Measurements from ENCODE around the gene HES5. TPM values are rescaled to one million over a fixed set of nuclear protein-coding genes. Genes with fewer than 3 reads are reported as not detected.

HES5 gene
- total and polyA plus RNA-seq, 2 donors (not counting 3 experiments of a cell fraction or from before 2014, with no cell fraction given) = 0.07 TPM; not detected in 1

- DNase-seq (ENCODE audit: low read depth, low spot score) (no peak), FAIRE-seq (no peak)
- H3K79me2 ChIP-seq (ENCODE audit: control insufficient read depth, insufficient read depth, low read length) = no peaks in the 10 kb centered on the region
- no peak overlapping the region for H3K9ac ChIP-seq (replicated peaks; ENCODE audit: extremely low read depth, insufficient read depth, low read length)
- H3K27ac ChIP-seq (ENCODE audit: insufficient read depth, low read depth, low read length) = no peak overlapping the region
- H3K9me1 ChIP-seq (replicated peaks; ENCODE audit: control insufficient read depth, extremely low read depth, insufficient read depth, low read length) = no peaks in the 10 kb centered on the region
- TF ChIP-seq JUN (IDR thresholded peaks at IDR 0.05; ENCODE audit: borderline replicate concordance, insufficient read depth, insufficient read length, low read depth) = no peak
- TF ChIP-seq EZH2 (IDR thresholded peaks at IDR 0.05; ENCODE audit: borderline replicate concordance, low read depth, low read length, severe bottlenecking) = no peak
- TF ChIP-seq MYC (IDR thresholded peaks at IDR 0.05; ENCODE audit: low read depth, low read length) = no peak
- no peak for TF ChIP-seq GATA2 (IDR thresholded peaks at IDR 0.05; ENCODE audit: insufficient read depth, insufficient read length, low read depth, low read length)
- TF ChIP-seq FOS (IDR thresholded peaks at IDR 0.05; ENCODE audit: borderline replicate concordance, insufficient read depth, low read length) = no peak
- TF ChIP-seq, protein P1, sequence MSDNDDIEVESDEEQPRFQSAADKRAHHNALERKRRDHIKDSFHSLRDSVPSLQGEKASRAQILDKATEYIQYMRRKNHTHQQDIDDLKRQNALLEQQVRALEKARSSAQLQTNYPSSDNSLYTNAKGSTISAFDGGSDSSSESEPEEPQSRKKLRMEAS (IDR thresholded peaks at IDR 0.05; ENCODE audit: insufficient read depth, insufficient read length) = no peak
- TF ChIP-seq POLR2A (IDR thresholded peaks at IDR 0.05; ENCODE audit: low read depth, low read length) = no peak
- TF ChIP-seq CTCF (IDR thresholded peaks at IDR 0.05; ENCODE audit: extremely low read depth in 1 of 2, insufficient read depth in 1 of 2, low read depth in 1 of 2, low read length in 2 of 2) = no peak
- TF ChIP-seq POLR2AphosphoS5 (IDR thresholded peaks at IDR 0.05; ENCODE audit: insufficient read depth, low read depth, low read length) = no peak
- H2AFZ ChIP-seq (ENCODE audit: low read depth, low read length) = no peak overlapping the region
- no peak overlapping the region for H3K4me2 ChIP-seq (ENCODE audit: insufficient read depth, low read length)
- CTCF ChIA-PET = interaction anchor here (1.4 kb wide), 1 partner anchor 18 kb away, joined by 5 read pairs; the partner anchor contains the start of gene PANK4
- H3K4me3 ChIP-seq (replicated peaks in 1 of 3; ENCODE audit: insufficient read depth in 1 of 3, low read depth in 1 of 3, low read length in 3 of 3) = no peak overlapping the region
- peaks cover 0 to 1% of the 10 kb centered on the region in 2 experiments for H3K27me3 ChIP-seq (ENCODE audit: control insufficient read depth in 2 of 2, insufficient read depth in 2 of 2, low read length in 2 of 2)
- no TSS peak for BruUV-seq (replicated peaks)
- H4K20me1 ChIP-seq (replicated peaks; ENCODE audit: control insufficient read depth, extremely low read depth, insufficient read depth, low read length) = no peaks in the 10 kb centered on the region
- intact Hi-C loops (cut with micrococcal nuclease) = no loop called here
- POLR2A ChIA-PET = no interaction called here
- dilution Hi-C loops (cut with MboI; ENCODE audit: extremely low pct_ligation_motif_present, low sequenced_read_pairs) = no loop called here
- H3K36me3 ChIP-seq (ENCODE audit: control insufficient read depth in 2 of 2, extremely low read depth in 1 of 2, insufficient read depth in 2 of 2, low read length in 2 of 2) = no peaks in the 10 kb centered on the region
- H3K4me1 ChIP-seq (ENCODE audit: control insufficient read depth, extremely low read depth, insufficient read depth, low read length) = peaks cover 27% of the 10 kb centered on the region
- H3K9me3 ChIP-seq (replicated peaks; ENCODE audit: control insufficient read depth, insufficient read depth, low read length) = no peaks in the 10 kb centered on the region
Observed at GRCh38 chr1:2544093-2544874, 14.2 kb upstream of the HES5 start.

Measured in endothelial cell of umbilical vein (primary cell).